Transverse colon (tissue), 4 donors: Measurements from ENCODE around the gene SHC3. TPM values are rescaled to one million over a fixed set of nuclear protein-coding genes. Genes with fewer than 3 reads are reported as not detected.

ENCODE experiments used
- DNase-seq: peaks from one replicate; pipeline ENCODE4 v3.0.0-alpha.2; 2019
- H3K27ac ChIP-seq, 4 donors: fragments of 200-600 bp; sonication (generic); 2 replicates each; pipeline ENCODE4 v1.5.1; 2016 to 2018; ENCODE audit warnings: inconsistent platforms in 4 of 4
- H3K27me3 ChIP-seq: fragments of 200-600 bp; sonication (generic); 2 replicates; pipeline ENCODE4 v1.5.1; 2017; ENCODE audit warnings: inconsistent platforms
- H3K36me3 ChIP-seq, 4 donors: fragments of 200-600 bp; sonication (generic); 2 replicates each; pipeline ENCODE4 v1.5.1; 2017 to 2019; ENCODE audit warnings: inconsistent platforms in 4 of 4
- H3K4me1 ChIP-seq, 4 donors: fragments of 200-600 bp; sonication (generic); 2 replicates each; pipeline ENCODE4 v1.5.1; 2017 to 2020; ENCODE audit warnings: inconsistent platforms in 4 of 4
- H3K4me3 ChIP-seq, 4 donors: fragments of 200-600 bp; sonication (generic); 1 replicate in 1 of 4; 2 replicates in 3 of 4; pipeline versions ENCODE4 v1.5.1 to v1.6.1; 2017 to 2019; ENCODE audit warnings: inconsistent platforms in 4 of 4
- H3K9me3 ChIP-seq, 2 donors: fragments of 200-600 bp; sonication (generic); 2 replicates each; pipeline ENCODE4 v1.5.1; 2017 to 2019; ENCODE audit warnings: inconsistent platforms in 2 of 2
- CTCF ChIP-seq, 5 experiments: fragments of 200-600 bp in 3 of 5; fragments of 450-650 bp in 2 of 5; sonication (generic) in 3 of 5; IDR thresholded peaks; 1 replicate in 2 of 5; 2 replicates in 3 of 5; pipeline ENCODE4 v1.5.1; 2016 to 2017; ENCODE audit warnings: antibody characterized with exemption in 5 of 5, inconsistent platforms in 3 of 5, mild to moderate bottlenecking in 2 of 5, moderate library complexity in 1 of 5
- EP300 ChIP-seq: sonication (generic); formaldehyde crosslinking; IDR thresholded peaks from one replicate; pipeline ENCODE4 v1.6.1; 2017; ENCODE audit warnings: antibody characterized with exemption, low read depth
- POLR2A ChIP-seq: fragments of 450-650 bp; IDR thresholded peaks from one replicate; pipeline ENCODE4 v1.6.1; 2016; ENCODE audit warnings: antibody characterized with exemption, mild to moderate bottlenecking, moderate library complexity
- POLR2AphosphoS5 ChIP-seq, 3 donors: sonication (generic); formaldehyde crosslinking; IDR thresholded peaks; one replicate each; pipeline ENCODE4 v1.6.1; 2016; ENCODE audit warnings: antibody characterized with exemption in 3 of 3
- WGBS, 2 donors: methylation state at CpG; one replicate each; pipeline ENCODE4 v1.1.5; 2018; ENCODE audit warnings: low coverage in 1 of 2; 5-methylcytosine and 5-hydroxymethylcytosine counted together
- in situ Hi-C, 4 donors: fragments of 200-750 bp; cut with MboI; loops; one replicate each; pipeline versions ENCODE4 v1.15.0 to v1.15.1; 2017; ENCODE audit warnings: low sequenced_read_pairs in 3 of 4, low pct_ligation_motif_present in 1 of 4, low pct_unique_long_range_greater_than_20kb in 1 of 4
- intact Hi-C: fragments of 100-400 bp; cut with DNase I; formaldehyde crosslinking; loops from one replicate; pipeline ENCODE4 v1.15.1; 2023; ENCODE audit warnings: low total_unique reads
- total RNA-seq, 4 donors: library from RNA; depleted of rRNA; stranded (reverse); fragments of >200 nt; gene quantifications; one replicate each; pipeline ENCODE4 v1.1.0, GENCODE V29; 2016

SHC3 gene
- total RNA-seq, 4 donors from 2014 or later, result 1.1 to 4.8 (median 2.7) TPM

- Histone ChIP-seq H3K36me3 (no peaks in the 10 kb centered on the region), H3K27ac (no peak overlapping the region), H3K4me1 (peaks cover 0 to 8% (median 2%) of the 10 kb centered on the region in 4 donors), H3K4me3 (no peak overlapping the region), H3K27me3 (no peaks in the 10 kb centered on the region), H3K9me3 (no peaks in the 10 kb centered on the region)
- DNase-seq, result no peak
- in situ Hi-C loops, result no loop called here
- no peak for TF ChIP-seq CTCF (IDR thresholded peaks at IDR 0.05)
- intact Hi-C loops, result no loop called here
- WGBS, 2 donors, result 83 to 89% methylated on average over 3 to 4 of the region's 4 CpGs
Measured at GRCh38 chr9:89224633-89225032, 46.0 kb upstream of the SHC3 start.

GRCh38 chr9:89223396-89223977 lies 44.9 kb upstream of the SHC3 start:
- intact Hi-C loops (no loop called here), in situ Hi-C loops (no loop called here)
- Histone ChIP-seq H3K9me3 (no peaks in the 10 kb centered on the region), H3K36me3 (no peaks in the 10 kb centered on the region), H3K27me3 (no peaks in the 10 kb centered on the region), H3K4me3 (no peak overlapping the region), H3K4me1 (peaks cover 0 to 8% (median 2%) of the 10 kb centered on the region in 4 donors), H3K27ac (no peak overlapping the region)
- no peak for DNase-seq
- 77 to 96% methylated on average over 4 to 5 of the region's 5 CpGs for WGBS, 2 donors
- TF ChIP-seq CTCF (IDR thresholded peaks at IDR 0.05), result no peak
- no peak for TF ChIP-seq POLR2A
- no peak for TF ChIP-seq EP300
- TF ChIP-seq POLR2AphosphoS5 (IDR thresholded peaks at IDR 0.05), result no peak

- Histone ChIP-seq H3K9me3 (no peaks in the 10 kb centered on the region), H3K36me3 (no peaks in the 10 kb centered on the region), H3K4me3 (no peak overlapping the region), H3K4me1 (no peaks in the 10 kb centered on the region), H3K27ac (no peak overlapping the region), H3K27me3 (no peaks in the 10 kb centered on the region)
- no peak for TF ChIP-seq POLR2A
- no peak for TF ChIP-seq POLR2AphosphoS5 (IDR thresholded peaks at IDR 0.05)
- no peak for TF ChIP-seq EP300
- no peak for TF ChIP-seq CTCF (IDR thresholded peaks at IDR 0.05)
- WGBS, 2 donors, result 71 to 80% methylated on average over 3 to 5 of the region's 5 CpGs
- no peak for DNase-seq
- in situ Hi-C loops (no loop called here), intact Hi-C loops (no loop called here)
Measured at GRCh38 chr9:89219637-89220036, 41.0 kb upstream of the SHC3 start.

- TF ChIP-seq CTCF (IDR thresholded peaks at IDR 0.05) (no peak), EP300 (no peak), POLR2AphosphoS5 (IDR thresholded peaks at IDR 0.05) (no peak), POLR2A (no peak)
- Histone ChIP-seq H3K36me3 (no peaks in the 10 kb centered on the region), H3K4me1 (no peaks in the 10 kb centered on the region), H3K9me3 (no peaks in the 10 kb centered on the region), H3K27me3 (no peaks in the 10 kb centered on the region), H3K27ac (no peak overlapping the region), H3K4me3 (no peak overlapping the region)
- 54 to 59% methylated on average over 9 to 11 of the region's 11 CpGs for WGBS, 2 donors
- DNase-seq, result no peak
- intact Hi-C loops, result no loop called here
- in situ Hi-C loops, result no loop called here
Measured at GRCh38 chr9:89218040-89218928, 39.7 kb upstream of the SHC3 start.
